ENCODE results near the gene MMUT. TPM values are rescaled to one million over a fixed set of nuclear protein-coding genes. Genes with fewer than 3 reads are reported as not detected.
A peak's percentile ranks its signal among the peaks of the same experiment; 100 is the strongest.

The MMUT gene
- total RNA-seq, 3 donors from 2014 or later (not counting 1 experiment from before 2014, with no cell fraction given), result 6.0 to 7.2 (median 7.1) TPM

- Histone ChIP-seq H3K4me3 (ENCODE audit: low read length) (no peak overlapping the region), H3K27ac (ENCODE audit: low read length) (no peak overlapping the region), H3K4me1 (ENCODE audit: control insufficient read depth, insufficient read depth, low read length) (peaks cover 6% of the 10 kb centered on the region), H3K9me3 (ENCODE audit: control insufficient read depth, insufficient read depth, low read length) (no peaks in the 10 kb centered on the region), H3K27me3 (ENCODE audit: control insufficient read depth, insufficient read depth, low read length) (no peaks in the 10 kb centered on the region), H3K36me3 (ENCODE audit: control insufficient read depth, insufficient read depth, low read length) (peaks cover 7% of the 10 kb centered on the region)
- Mint-ChIP-seq H3K36me3 (peaks cover 4% of the 10 kb centered on the region), H3K27me3 (ENCODE audit: low read depth in 2 of 2) (no peaks in the 10 kb centered on the region), H3K4me1 (peaks cover 18 to 19% of the 10 kb centered on the region in 2 donors), H3K4me3 (no peak overlapping the region), H3K27ac (no peak overlapping the region), H3K9me3 (no peaks in the 10 kb centered on the region)
- intact Hi-C loops (cut with micrococcal nuclease), result no loop called here
- TF ChIP-seq CTCF (IDR thresholded peaks at IDR 0.05), result no peak
- ATAC-seq (no peak), DNase-seq (no peak)
- WGBS (ENCODE audit: insufficient coverage), result 93% methylated on average over 9 of the region's 9 CpGs
Measured at GRCh38 chr6:49468042-49468441, 5.0 kb upstream of the MMUT start.

GRCh38 chr6:49464691-49465090 lies 1.6 kb upstream of the MMUT start:
- no peak for DNase-seq
- H3K4me3 Mint-ChIP-seq, result peak overlapping the region; percentile 98
- Histone ChIP-seq H3K27me3 (ENCODE audit: control insufficient read depth, insufficient read depth, low read length) (no peaks in the 10 kb centered on the region), H3K27ac (ENCODE audit: low read length) (no peak overlapping the region), H3K4me3 (ENCODE audit: low read length) (no peak overlapping the region), H3K4me1 (ENCODE audit: control insufficient read depth, insufficient read depth, low read length) (peaks cover 12% of the 10 kb centered on the region), H3K36me3 (ENCODE audit: control insufficient read depth, insufficient read depth, low read length) (no peaks in the 10 kb centered on the region), H3K9me3 (ENCODE audit: control insufficient read depth, insufficient read depth, low read length) (no peaks in the 10 kb centered on the region)
- peaks cover 40 to 42% of the 10 kb centered on the region in 2 donors for H3K4me1 Mint-ChIP-seq
- intact Hi-C loops (cut with micrococcal nuclease), result no loop called here
- H3K27me3 Mint-ChIP-seq (ENCODE audit: low read depth in 2 of 2), result no peaks in the 10 kb centered on the region
- no peaks in the 10 kb centered on the region for H3K36me3 Mint-ChIP-seq
- WGBS (ENCODE audit: insufficient coverage), result 100% methylated on average over 2 of the region's 2 CpGs
- H3K9me3 Mint-ChIP-seq, result no peaks in the 10 kb centered on the region
- H3K27ac Mint-ChIP-seq, result peak overlapping the region; percentile 58 to 93
- ATAC-seq, result no peak
- TF ChIP-seq CTCF (IDR thresholded peaks at IDR 0.05), result no peak

GRCh38 chr6:49463612-49463967 lies 537 bp upstream of the MMUT start:
- H3K9me3 Mint-ChIP-seq, result no peaks in the 10 kb centered on the region
- no peak for TF ChIP-seq CTCF (IDR thresholded peaks at IDR 0.05)
- Histone ChIP-seq H3K9me3 (ENCODE audit: control insufficient read depth, insufficient read depth, low read length) (no peaks in the 10 kb centered on the region), H3K27ac (ENCODE audit: low read length) (peak overlapping the region; percentile 87), H3K4me3 (ENCODE audit: low read length) (peak overlapping the region; percentile 72), H3K27me3 (ENCODE audit: control insufficient read depth, insufficient read depth, low read length) (no peaks in the 10 kb centered on the region), H3K36me3 (ENCODE audit: control insufficient read depth, insufficient read depth, low read length) (no peaks in the 10 kb centered on the region), H3K4me1 (ENCODE audit: control insufficient read depth, insufficient read depth, low read length) (peaks cover 12% of the 10 kb centered on the region)
- H3K4me3 Mint-ChIP-seq, result peak overlapping the region; percentile 98
- H3K27ac Mint-ChIP-seq, result peak overlapping the region; percentile 93 to 97
- no peaks in the 10 kb centered on the region for H3K27me3 Mint-ChIP-seq (ENCODE audit: low read depth in 2 of 2)
- ATAC-seq, result no peak
- 0% methylated on average over 3 of the region's 4 CpGs for WGBS (ENCODE audit: insufficient coverage)
- intact Hi-C loops (cut with micrococcal nuclease), result no loop called here
- no peaks in the 10 kb centered on the region for H3K36me3 Mint-ChIP-seq
- no peak for DNase-seq
- peaks cover 40 to 52% of the 10 kb centered on the region in 2 donors for H3K4me1 Mint-ChIP-seq

- intact Hi-C loops (cut with micrococcal nuclease), result no loop called here
- Mint-ChIP-seq H3K27ac (peak overlapping the region; percentile 93 to 97), H3K9me3 (no peaks in the 10 kb centered on the region), H3K4me3 (peak overlapping the region; percentile 98), H3K4me1 (peaks cover 40 to 53% of the 10 kb centered on the region in 2 donors), H3K27me3 (ENCODE audit: low read depth in 2 of 2) (no peaks in the 10 kb centered on the region), H3K36me3 (no peaks in the 10 kb centered on the region)
- Histone ChIP-seq H3K9me3 (ENCODE audit: control insufficient read depth, insufficient read depth, low read length) (no peaks in the 10 kb centered on the region), H3K36me3 (ENCODE audit: control insufficient read depth, insufficient read depth, low read length) (peaks cover 8% of the 10 kb centered on the region), H3K4me3 (ENCODE audit: low read length) (peak overlapping the region; percentile 72), H3K27ac (ENCODE audit: low read length) (peak overlapping the region; percentile 87), H3K4me1 (ENCODE audit: control insufficient read depth, insufficient read depth, low read length) (peaks cover 12% of the 10 kb centered on the region), H3K27me3 (ENCODE audit: control insufficient read depth, insufficient read depth, low read length) (no peaks in the 10 kb centered on the region)
- under 1% methylated on average over 7 of the region's 7 CpGs for WGBS (ENCODE audit: insufficient coverage)
- TF ChIP-seq CTCF (IDR thresholded peaks at IDR 0.05), result no peak
- no peak for DNase-seq
- ATAC-seq, result no peak
Measured at GRCh38 chr6:49462599-49462926, 490 bp downstream of the MMUT start.

Measured in natural killer cell (primary cell).